ENCODE results near the gene SLC25A19.
A peak's percentile ranks its signal among the peaks of the same experiment; 100 is the strongest.

SLC25A19 gene

GRCh38 chr17:75241996-75242460, 47.2 kb downstream of the SLC25A19 start:
- TF ChIP-seq GATA3 (IDR thresholded peaks at IDR 0.05; ENCODE audit: low read depth, low read length) (no peak), GATA2 (IDR thresholded peaks at IDR 0.05; ENCODE audit: low read depth, low read length) (no peak)

DNA sequence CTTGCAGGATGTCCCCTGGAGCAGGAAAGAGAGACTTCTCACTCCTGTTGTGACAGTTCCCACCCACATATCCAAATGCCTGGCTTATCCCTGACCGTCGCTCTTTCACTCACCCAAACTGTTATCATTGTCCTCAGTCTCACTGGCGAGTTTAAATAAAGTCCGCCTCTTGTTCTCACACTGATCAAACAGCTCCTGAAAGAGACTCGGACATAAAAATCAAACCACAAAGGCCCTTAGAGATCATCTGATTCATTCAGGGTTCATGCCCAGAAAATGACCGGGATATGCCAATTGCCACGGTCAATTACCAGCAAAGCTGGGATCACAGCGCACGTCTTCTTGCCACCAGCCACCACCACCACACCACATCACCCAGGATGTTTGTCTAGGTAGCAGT, 47.7 kb downstream of the SLC25A19 start:
- no peak for TF ChIP-seq GATA3 (IDR thresholded peaks at IDR 0.05; ENCODE audit: low read depth, low read length)

DNA sequence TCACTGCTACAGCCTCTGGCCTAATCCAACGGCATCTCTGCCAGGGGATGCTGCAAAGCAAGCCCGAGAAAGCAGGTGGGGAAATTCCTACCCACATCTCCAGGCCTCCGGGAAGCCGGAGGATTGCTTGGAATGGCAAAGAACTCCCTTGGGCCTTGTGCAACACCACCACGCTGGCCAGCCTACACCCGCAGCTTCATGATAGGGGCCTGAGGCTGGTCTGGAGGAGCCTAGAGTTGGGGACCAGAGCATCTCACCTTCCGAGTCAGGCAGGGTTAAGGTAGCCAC, 48.1 kb downstream of the SLC25A19 start:
- TF ChIP-seq GATA2 (IDR thresholded peaks at IDR 0.05; ENCODE audit: low read depth, low read length) (no peak), GATA3 (IDR thresholded peaks at IDR 0.05; ENCODE audit: low read depth, low read length) (no peak)

DNA sequence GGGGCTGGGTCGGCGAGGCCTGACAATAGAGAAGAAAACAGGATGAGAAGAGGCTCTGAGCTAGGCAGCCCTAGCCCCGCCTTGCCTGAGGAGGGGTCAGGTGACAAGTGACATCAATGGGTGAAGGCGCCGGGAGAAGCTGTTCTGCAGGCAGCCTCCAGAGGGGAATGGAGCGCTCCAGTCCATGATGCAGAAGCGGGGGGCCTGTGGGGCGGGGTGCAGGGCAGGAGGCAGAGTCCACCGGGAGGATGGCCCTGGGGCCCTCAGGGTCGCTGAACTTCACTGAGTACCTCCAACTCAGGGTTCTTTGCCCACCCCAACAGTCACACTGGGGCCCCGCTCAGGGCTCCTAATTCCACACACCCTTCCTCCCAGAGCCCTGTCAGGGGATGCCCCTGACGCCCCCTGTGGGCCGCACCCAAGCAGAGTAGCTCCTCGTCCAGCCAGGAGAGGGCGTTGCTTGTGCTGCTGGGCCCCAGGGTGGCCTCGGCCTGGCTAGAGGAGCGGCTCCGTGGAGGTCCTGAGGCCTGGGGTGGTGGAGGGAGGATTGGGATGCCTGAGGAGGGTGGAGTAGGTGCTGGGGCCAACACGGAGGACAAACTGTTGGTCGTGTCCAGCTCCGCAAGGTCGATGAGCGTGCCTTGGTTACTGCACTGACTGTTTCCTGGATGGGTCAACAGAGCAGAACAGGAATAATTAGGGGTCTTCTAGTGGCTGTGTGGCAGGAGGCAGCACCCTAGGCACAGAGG, 48.7 kb downstream of the SLC25A19 start:
- TF ChIP-seq GATA2 (IDR thresholded peaks at IDR 0.05; ENCODE audit: low read depth, low read length) (no peak), GATA3 (IDR thresholded peaks at IDR 0.05; ENCODE audit: low read depth, low read length) (no peak)

- no peak for TF ChIP-seq GATA3 (IDR thresholded peaks at IDR 0.05; ENCODE audit: low read depth, low read length)
Observed at GRCh38 chr17:75239778-75240393, 49.3 kb downstream of the SLC25A19 start.

DNA sequence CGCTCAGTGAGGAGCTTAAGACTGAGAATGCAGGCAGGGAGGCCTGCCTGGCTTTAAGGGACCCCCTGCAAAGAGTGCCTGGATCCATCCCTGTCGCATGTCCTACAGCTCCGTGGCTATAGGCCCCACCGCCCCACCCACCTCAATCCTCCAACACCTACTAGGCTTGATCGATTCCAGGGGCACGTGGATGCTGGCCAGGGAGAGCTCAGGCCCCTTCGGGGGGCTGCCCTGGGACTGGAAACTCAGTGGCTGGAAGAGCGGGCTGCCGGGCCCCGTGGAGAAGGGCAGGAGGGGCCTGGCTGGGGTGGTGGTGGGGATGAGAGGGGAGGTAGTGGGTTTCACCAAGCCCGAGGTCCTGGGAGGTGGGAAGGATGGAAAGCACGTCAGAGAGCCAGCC, 50.0 kb downstream of the SLC25A19 start:
- no peak for TF ChIP-seq GATA3 (IDR thresholded peaks at IDR 0.05; ENCODE audit: low read depth, low read length)
- TF ChIP-seq GATA2 (IDR thresholded peaks at IDR 0.05; ENCODE audit: low read depth, low read length), result no peak

DNA sequence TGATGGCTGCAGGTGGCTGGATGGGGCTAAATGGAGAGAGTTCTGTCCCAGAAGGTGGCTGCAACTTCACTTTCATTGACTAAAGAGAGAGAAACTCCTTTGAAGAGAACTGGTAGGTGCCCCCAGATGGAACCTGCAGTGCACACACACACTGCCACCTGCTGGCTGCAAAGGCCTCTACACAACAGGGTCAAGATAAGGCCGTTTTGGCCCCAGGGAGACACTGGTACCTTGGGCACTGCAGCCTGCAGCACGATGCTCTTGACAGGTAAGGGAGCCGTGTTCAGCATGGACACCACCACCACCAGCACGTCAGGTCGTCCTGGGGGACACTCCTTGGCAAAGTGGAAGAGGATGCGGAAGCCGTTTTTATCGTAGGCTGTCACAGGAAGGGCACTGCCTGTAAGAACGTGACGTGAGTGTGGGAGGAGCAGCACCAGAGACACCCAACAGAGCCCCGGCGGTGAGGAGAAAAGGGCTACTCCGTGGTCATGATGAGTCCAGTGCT, 50.5 kb downstream of the SLC25A19 start:
- TF ChIP-seq GATA3 (IDR thresholded peaks at IDR 0.05; ENCODE audit: low read depth, low read length), result no peak
- TF ChIP-seq GATA2 (IDR thresholded peaks at IDR 0.05; ENCODE audit: low read depth, low read length), result peak; percentile 46; the same call in 1 of the 2 replicates

GRCh38 chr17:75238020-75238580, 51.1 kb downstream of the SLC25A19 start:
- TF ChIP-seq GATA2 (IDR thresholded peaks at IDR 0.05; ENCODE audit: low read depth, low read length) (no peak), GATA3 (IDR thresholded peaks at IDR 0.05; ENCODE audit: low read depth, low read length) (no peak)

GRCh38 chr17:75237100-75238014, 51.9 kb downstream of the SLC25A19 start:
- TF ChIP-seq GATA2 (IDR thresholded peaks at IDR 0.05; ENCODE audit: low read depth, low read length) (no peak), GATA3 (IDR thresholded peaks at IDR 0.05; ENCODE audit: low read depth, low read length) (no peak)

DNA sequence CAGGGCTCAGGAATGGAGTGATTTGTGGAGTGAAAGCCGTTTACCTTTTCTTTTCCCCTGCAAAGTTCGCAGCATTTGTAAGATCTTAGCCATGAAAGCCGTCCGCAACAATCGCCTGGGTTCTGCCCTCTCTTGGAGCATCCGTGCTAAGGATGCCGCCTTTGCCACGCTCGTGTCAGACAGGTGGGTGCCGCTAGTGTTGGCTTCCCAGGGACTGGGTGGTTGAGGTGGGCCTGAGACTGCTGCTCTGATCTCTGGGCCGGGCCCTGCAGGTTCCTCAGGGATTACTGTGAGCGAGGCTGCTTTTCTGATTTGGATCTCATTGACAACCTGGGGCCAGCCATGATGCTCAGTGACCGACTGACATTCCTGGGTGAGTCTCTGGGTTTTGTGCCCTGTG, 56.4 kb downstream of the SLC25A19 start:
- TF ChIP-seq GATA2 (IDR thresholded peaks at IDR 0.05; ENCODE audit: low read depth, low read length) (no peak), GATA3 (IDR thresholded peaks at IDR 0.05; ENCODE audit: low read depth, low read length) (no peak)

DNA sequence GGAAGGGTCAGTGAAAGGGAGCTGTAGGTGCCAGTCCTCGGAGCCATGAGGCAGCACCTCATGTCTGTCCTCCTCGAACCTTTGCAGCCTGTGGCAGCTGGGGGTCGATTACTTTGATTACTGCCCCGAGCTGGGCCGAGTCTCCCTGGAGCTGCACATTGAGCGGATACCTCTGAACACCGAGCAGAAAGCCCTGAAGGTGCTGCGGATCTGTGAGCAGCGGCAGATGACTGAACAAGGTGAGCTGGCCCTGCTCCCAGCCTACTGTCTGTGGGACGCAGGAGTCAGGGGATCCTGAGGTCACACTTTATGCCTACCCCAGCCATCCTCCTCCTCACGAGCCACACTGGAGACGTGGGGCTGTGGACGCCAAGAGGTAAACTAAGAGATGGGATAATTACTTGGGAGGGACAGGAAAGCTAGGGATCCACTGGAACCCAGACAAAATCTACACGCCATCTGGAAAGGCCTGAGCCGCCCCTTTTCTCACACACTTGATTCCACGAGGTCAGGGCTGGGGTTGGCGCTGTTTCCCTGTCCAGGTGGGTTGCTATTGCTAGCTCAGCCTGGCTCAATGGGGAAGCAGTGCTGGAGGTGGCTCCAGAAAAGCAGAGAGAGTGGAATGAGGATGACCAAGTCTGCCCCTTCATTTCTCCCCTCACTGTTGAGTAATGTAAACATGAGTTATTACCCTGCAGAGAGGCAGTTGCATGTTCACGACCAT, 57.3 kb downstream of the SLC25A19 start:
- TF ChIP-seq GATA2 (IDR thresholded peaks at IDR 0.05; ENCODE audit: low read depth, low read length) (no peak), GATA3 (IDR thresholded peaks at IDR 0.05; ENCODE audit: low read depth, low read length) (no peak)

- TF ChIP-seq GATA2 (IDR thresholded peaks at IDR 0.05; ENCODE audit: low read depth, low read length) (no peak), GATA3 (IDR thresholded peaks at IDR 0.05; ENCODE audit: low read depth, low read length) (no peak)
Observed at GRCh38 chr17:75231071-75231470, 58.2 kb downstream of the SLC25A19 start.

DNA sequence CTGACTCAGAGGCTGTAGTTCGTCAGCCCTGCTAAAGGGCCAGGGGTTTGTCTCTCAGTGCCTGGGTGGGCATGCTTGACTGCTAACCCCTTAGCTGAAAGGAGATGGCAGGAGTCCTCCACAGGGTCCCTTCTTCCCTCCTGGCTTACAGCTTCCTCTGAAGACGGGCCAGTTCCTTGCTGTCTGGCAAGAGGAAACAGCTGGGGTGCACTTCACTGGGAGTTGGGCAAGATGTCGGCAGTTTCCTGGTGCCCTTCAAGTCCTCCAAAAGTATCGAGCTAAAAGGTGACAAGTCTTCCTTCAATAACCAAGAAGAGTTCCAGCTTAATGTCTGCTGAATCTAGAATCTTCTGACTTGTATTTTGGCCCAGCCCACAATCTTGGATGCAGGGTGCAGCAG, 60.4 kb downstream of the SLC25A19 start:
- no peak for TF ChIP-seq GATA3 (IDR thresholded peaks at IDR 0.05; ENCODE audit: low read depth, low read length)
- TF ChIP-seq GATA2 (IDR thresholded peaks at IDR 0.05; ENCODE audit: low read depth, low read length), result no peak

All from SH-SY5Y (cell line).